A673 (cell line): ENCODE measurements around the gene RTN4IP1. TPM values are rescaled to one million over a fixed set of nuclear protein-coding genes. Genes with fewer than 3 reads are reported as not detected.
"Not testable (repeated sequence)": the region's sequence is repeated elsewhere in the genome, so short reads cannot be mapped to it uniquely, and the experiment has no call there.

Experiments
- BruUV-seq: library from RNA; stranded (reverse); fragments of 400-500 nt; replicated peaks from 2 replicates; lab custom pipeline; 2021; lab: Mats Ljungman, UMichigan
- CTCF ChIA-PET: fragments of 300-600 bp; sonication (Branson Sonifier 250); formaldehyde crosslinking; loops from one replicate; lab custom pipeline; 2022; ENCODE audit warnings: antibody characterized with exemption; lab: Charles Lee
- POLR2A ChIA-PET: fragments of 300-600 bp; sonication (Branson Sonifier 250); formaldehyde crosslinking; loops from one replicate; lab custom pipeline; 2022; ENCODE audit warnings: antibody characterized with exemption; ENCODE audit not compliant: low non-redundant PET; lab: Charles Lee
- DNase-seq: peaks from one replicate; pipeline ENCODE4 v3.0.0-alpha.2; 2015; ENCODE audit warnings: low spot score
- H3K27ac ChIP-seq: fragments of 200-600 bp; sonication (generic); 2 replicates; pipeline ENCODE4 v1.5.1; 2016; ENCODE audit warnings: mixed run types, low read depth, mild to moderate bottlenecking, mixed read lengths, antibody characterized with exemption, low read length; ENCODE audit not compliant: poor library complexity, severe bottlenecking
- H3K27me3 ChIP-seq: fragments of 200-600 bp; sonication (generic); replicated peaks from 2 replicates; pipeline ENCODE4 v1.6.1; 2017; ENCODE audit warnings: mixed run types, low read depth, mild to moderate bottlenecking, mixed read lengths, antibody characterized with exemption, low read length; ENCODE audit not compliant: insufficient read depth, poor library complexity
- H3K36me3 ChIP-seq: fragments of 200-600 bp; sonication (generic); 2 replicates; pipeline ENCODE4 v1.6.1; 2016; ENCODE audit warnings: mixed run types, mild to moderate bottlenecking, mixed read lengths, antibody characterized with exemption, low read length; ENCODE audit not compliant: insufficient read depth, poor library complexity, severe bottlenecking
- H3K4me1 ChIP-seq: fragments of 200-600 bp; sonication (generic); 2 replicates; pipeline ENCODE4 v1.6.1; 2017; ENCODE audit warnings: mixed run types, mild to moderate bottlenecking, mixed read lengths, antibody characterized with exemption, low read length; ENCODE audit not compliant: insufficient read depth, poor library complexity, severe bottlenecking
- H3K4me3 ChIP-seq: fragments of 200-600 bp; sonication (generic); 2 replicates; pipeline ENCODE4 v1.5.1; 2016; ENCODE audit warnings: low read depth, mixed run types, mild to moderate bottlenecking, mixed read lengths, low read length; ENCODE audit not compliant: poor library complexity, severe bottlenecking
- H3K9me3 ChIP-seq: fragments of 200-600 bp; sonication (generic); 2 replicates; pipeline ENCODE4 v1.6.1; 2016; ENCODE audit warnings: mixed run types, low read depth, mild to moderate bottlenecking, mixed read lengths, antibody characterized with exemption, low read length; ENCODE audit not compliant: poor library complexity, severe bottlenecking
- CTCF ChIP-seq: fragments of 300-800, 200-600 bp; sonication (generic); conservative IDR thresholded peaks from 2 replicates; pipeline ENCODE4 v1.5.1; 2017; ENCODE audit warnings: low read depth, mild to moderate bottlenecking, antibody characterized with exemption, low read length, moderate library complexity, mixed read lengths
- EZH2 ChIP-seq: fragments of 200-600 bp; sonication (generic); IDR thresholded peaks from 2 replicates; pipeline ENCODE4 v1.6.1; 2017; ENCODE audit warnings: borderline replicate concordance, low read depth, mild to moderate bottlenecking, mixed read lengths, antibody characterized with exemption, low read length; ENCODE audit not compliant: poor library complexity, severe bottlenecking
- intact Hi-C: fragments of 100-400 bp; cut with micrococcal nuclease; formaldehyde crosslinking; loops from one replicate; pipeline ENCODE4 v1.10.0; 2022; ENCODE audit not compliant: unreplicated experiment
- total RNA-seq: library from RNA; stranded (reverse); gene quantifications from 2 replicates; pipeline ENCODE4 v1.2.3, GENCODE V29; 2021

RTN4IP1 gene
- total RNA-seq, 1 experiment from 2014 or later = 15.7 TPM

GRCh38 chr6:106563614-106564013 lies 65.7 kb downstream of the RTN4IP1 start:
- no peak for DNase-seq
- no TSS peak for BruUV-seq
- TF ChIP-seq EZH2 (no peak), CTCF (no peak)
- H3K4me3 ChIP-seq = no peak overlapping the region
- ChIA-PET CTCF (no interaction called here), POLR2A (no interaction called here)
- H3K27ac ChIP-seq = no peak overlapping the region
- no peaks in the 10 kb centered on the region for H3K9me3 ChIP-seq
- H3K36me3 ChIP-seq = no peaks in the 10 kb centered on the region
- no peaks in the 10 kb centered on the region for H3K4me1 ChIP-seq
- intact Hi-C loops = loop anchor here (2.0 kb wide), 1 partner anchor 225 kb away; no protein-coding TSS in a partner anchor
- H3K27me3 ChIP-seq = no peaks in the 10 kb centered on the region

GRCh38 chr6:106561686-106562405 lies 67.5 kb downstream of the RTN4IP1 start:
- Histone ChIP-seq H3K27me3 (no peaks in the 10 kb centered on the region), H3K9me3 (no peaks in the 10 kb centered on the region), H3K4me3 (no peak overlapping the region), H3K27ac (no peak overlapping the region), H3K4me1 (no peaks in the 10 kb centered on the region), H3K36me3 (no peaks in the 10 kb centered on the region)
- ChIA-PET POLR2A (no interaction called here), CTCF (no interaction called here)
- no TSS peak for BruUV-seq
- intact Hi-C loops = no loop called here
- TF ChIP-seq EZH2 (no peak), CTCF (no peak)
- DNase-seq = no peak

- no peak for DNase-seq
- POLR2A ChIA-PET = no interaction called here
- no peak overlapping the region for H3K27ac ChIP-seq
- no TSS peak for BruUV-seq
- H3K9me3 ChIP-seq = no peaks in the 10 kb centered on the region
- H3K4me1 ChIP-seq = no peaks in the 10 kb centered on the region
- CTCF ChIA-PET = no interaction called here
- TF ChIP-seq CTCF (no peak), EZH2 (no peak)
- no peaks in the 10 kb centered on the region for H3K27me3 ChIP-seq
- intact Hi-C loops = no loop called here
- H3K36me3 ChIP-seq = no peaks in the 10 kb centered on the region
- no peak overlapping the region for H3K4me3 ChIP-seq
These were observed 68.2 kb downstream of the RTN4IP1 start for GRCh38 chr6:106560996-106561685.

- H3K36me3 ChIP-seq, H3K27ac ChIP-seq, CTCF ChIA-PET, H3K9me3 ChIP-seq, BruUV-seq, H3K4me1 ChIP-seq, intact Hi-C loops, POLR2A ChIA-PET, H3K27me3 ChIP-seq, DNase-seq, H3K4me3 ChIP-seq: not testable (repeated sequence)
These were observed 69.6 kb downstream of the RTN4IP1 start for GRCh38 chr6:106559659-106560058.
